Activated naive CD4-positive, alpha-beta T cell treated with anti-CD3 and anti-CD28 coated beads, Interleukin-2, amount 10 ng/mL, durations not matched to agents 7 days and 5 days (primary cell): ENCODE data around the gene UCP3.
A peak's percentile ranks its signal among the peaks of the same experiment; 100 is the strongest.
"Not testable (repeated sequence)": the region's sequence is repeated elsewhere in the genome, so short reads cannot be mapped to it uniquely, and the experiment has no call there.

Experiments used
- CTCF ChIA-PET: fragments of 350-600 bp; sonication (Branson Sonifier 250); formaldehyde crosslinking; loops from one replicate; lab custom pipeline; 2021; ENCODE audit warnings: antibody characterized with exemption; lab: Charles Lee
- DNase-seq: peaks from one replicate; pipeline ENCODE4 v3.0.0-alpha.2; 2020
- H3K27ac Mint-ChIP-seq: one replicate; pipeline ENCODE4 v1.8.0; 2021; ENCODE audit warnings: mild to moderate bottlenecking, moderate library complexity, mixed read lengths
- H3K27me3 Mint-ChIP-seq: one replicate; pipeline ENCODE4 v1.8.0; 2021; ENCODE audit warnings: mild to moderate bottlenecking, mixed read lengths
- H3K36me3 Mint-ChIP-seq: one replicate; pipeline ENCODE4 v1.8.0; 2021; ENCODE audit warnings: mixed read lengths
- H3K4me1 Mint-ChIP-seq: one replicate; pipeline ENCODE4 v1.8.0; 2021; ENCODE audit warnings: mixed read lengths
- H3K4me3 Mint-ChIP-seq: one replicate; pipeline ENCODE4 v1.8.0; 2021; ENCODE audit warnings: mild to moderate bottlenecking, moderate library complexity, mixed read lengths
- H3K9me3 Mint-ChIP-seq: one replicate; pipeline ENCODE4 v1.8.0; 2021; ENCODE audit warnings: mixed read lengths

UCP3 gene

GRCh38 chr11:74000307-74001133, 8.4 kb downstream of the UCP3 start:
- Mint-ChIP-seq H3K4me1 (peaks cover 63% of the 10 kb centered on the region), H3K4me3 (no peak overlapping the region), H3K27ac (no peak overlapping the region), H3K36me3 (peaks cover 24% of the 10 kb centered on the region), H3K9me3 (no peaks in the 10 kb centered on the region), H3K27me3 (no peaks in the 10 kb centered on the region)
- DNase-seq: no peak
- CTCF ChIA-PET: interaction anchor here (0.8 to 1.4 kb wide), 2 partner anchors 11 to 36 kb away, joined by 4 to 5 read pairs; no protein-coding TSS in a partner anchor

- Mint-ChIP-seq H3K27me3 (no peaks in the 10 kb centered on the region), H3K36me3 (peaks cover 21% of the 10 kb centered on the region), H3K9me3 (no peaks in the 10 kb centered on the region), H3K4me3 (no peak overlapping the region), H3K27ac (no peak overlapping the region), H3K4me1 (peaks cover 63% of the 10 kb centered on the region)
- CTCF ChIA-PET: no interaction called here
- no peak for DNase-seq
Observed at GRCh38 chr11:73999581-74000306, 9.1 kb downstream of the UCP3 start.

- Mint-ChIP-seq H3K27ac (no peak overlapping the region), H3K4me3 (no peak overlapping the region), H3K4me1 (peaks cover 62% of the 10 kb centered on the region), H3K36me3 (peaks cover 19% of the 10 kb centered on the region), H3K9me3 (no peaks in the 10 kb centered on the region), H3K27me3 (no peaks in the 10 kb centered on the region)
- DNase-seq: no peak
- CTCF ChIA-PET: no interaction called here
Observed at GRCh38 chr11:73998846-73999575, 9.9 kb downstream of the UCP3 start.

GRCh38 chr11:73997120-73997770, 11.6 kb downstream of the UCP3 start:
- peaks cover 56% of the 10 kb centered on the region for H3K4me1 Mint-ChIP-seq
- no peak overlapping the region for H3K4me3 Mint-ChIP-seq
- H3K36me3 Mint-ChIP-seq: peaks cover 5% of the 10 kb centered on the region
- CTCF ChIA-PET: interaction anchor here (1.0 to 1.4 kb wide), 4 partner anchors 13 to 16 kb away, joined by 3 to 5 read pairs (median 3); no protein-coding TSS in a partner anchor
- H3K27ac Mint-ChIP-seq: peak overlapping the region; percentile 1
- no peaks in the 10 kb centered on the region for H3K27me3 Mint-ChIP-seq
- DNase-seq: no peak
- no peaks in the 10 kb centered on the region for H3K9me3 Mint-ChIP-seq

GRCh38 chr11:73996161-73996747, 12.6 kb downstream of the UCP3 start:
- peak overlapping the region; percentile 53 for H3K4me3 Mint-ChIP-seq
- peaks cover 60% of the 10 kb centered on the region for H3K4me1 Mint-ChIP-seq
- no peaks in the 10 kb centered on the region for H3K9me3 Mint-ChIP-seq
- H3K36me3 Mint-ChIP-seq: peaks cover 5% of the 10 kb centered on the region
- CTCF ChIA-PET: interaction anchor here (1.3 to 2.0 kb wide), 4 partner anchors 9 to 16 kb away, joined by 3 to 5 read pairs (median 4); no protein-coding TSS in a partner anchor
- H3K27me3 Mint-ChIP-seq: peaks cover 2% of the 10 kb centered on the region
- DNase-seq: no peak
- peak overlapping the region; percentile 93 for H3K27ac Mint-ChIP-seq

GRCh38 chr11:73995731-73996130, 13.2 kb downstream of the UCP3 start:
- Mint-ChIP-seq H3K9me3 (no peaks in the 10 kb centered on the region), H3K27ac (peak overlapping the region; percentile 93), H3K36me3 (peaks cover 3% of the 10 kb centered on the region), H3K4me3 (peak overlapping the region; percentile 53), H3K27me3 (peaks cover 3% of the 10 kb centered on the region), H3K4me1 (peaks cover 59% of the 10 kb centered on the region)
- DNase-seq: peak; percentile 76
- CTCF ChIA-PET: interaction anchor here (0.9 to 2.0 kb wide), 6 partner anchors 9 to 37 kb away, joined by 3 to 5 read pairs (median 4); partner anchors contain the start of gene UCP2

GRCh38 chr11:73995247-73995646, 13.6 kb downstream of the UCP3 start:
- peaks cover 58% of the 10 kb centered on the region for H3K4me1 Mint-ChIP-seq
- CTCF ChIA-PET: interaction anchor here (0.9 to 2.0 kb wide), 6 partner anchors 10 to 37 kb away, joined by 3 to 5 read pairs (median 4); partner anchors contain the start of gene UCP2
- peaks cover 3% of the 10 kb centered on the region for H3K27me3 Mint-ChIP-seq
- no peak for DNase-seq
- H3K9me3 Mint-ChIP-seq: no peaks in the 10 kb centered on the region
- H3K4me3 Mint-ChIP-seq: peak overlapping the region; percentile 53
- H3K36me3 Mint-ChIP-seq: peaks cover 3% of the 10 kb centered on the region
- peak overlapping the region; percentile 93 for H3K27ac Mint-ChIP-seq

DNA sequence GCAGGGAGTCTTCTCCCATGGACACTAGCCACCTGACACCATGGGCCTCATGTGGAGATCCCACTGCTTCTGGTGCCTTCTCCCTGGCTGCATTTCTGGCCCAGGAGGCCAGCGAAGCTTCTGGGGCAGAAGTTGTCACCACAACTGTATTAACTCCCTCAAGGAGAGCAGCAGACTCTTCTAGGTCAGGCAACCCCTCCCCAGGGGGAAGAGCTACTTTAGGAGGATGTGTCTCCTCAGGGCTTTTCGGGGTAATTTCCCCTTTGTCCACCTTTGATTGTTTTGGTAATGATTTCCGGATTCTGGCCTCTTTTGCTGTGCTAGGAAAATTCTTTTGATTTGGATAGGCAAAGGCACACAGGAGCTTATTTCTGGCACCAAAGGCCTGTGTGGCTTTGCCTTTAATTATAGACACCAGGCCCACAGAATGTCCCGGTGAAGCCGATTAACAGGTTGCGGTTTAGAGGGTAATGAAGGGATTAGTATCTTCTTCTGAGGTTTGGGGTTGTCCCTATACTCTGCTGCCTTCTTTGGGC, 17.3 kb downstream of the UCP3 start:
- CTCF ChIA-PET: interaction anchor here (0.6 kb wide), 1 partner anchor 158 kb away, joined by 5 read pairs; no protein-coding TSS in a partner anchor
- Mint-ChIP-seq H3K27me3 (peaks cover 3% of the 10 kb centered on the region), H3K36me3 (no peaks in the 10 kb centered on the region), H3K9me3 (no peaks in the 10 kb centered on the region), H3K4me3 (no peak overlapping the region), H3K4me1 (peaks cover 35% of the 10 kb centered on the region), H3K27ac (no peak overlapping the region)
- no peak for DNase-seq

GRCh38 chr11:73990730-73991129, 18.2 kb downstream of the UCP3 start:
- Mint-ChIP-seq H3K27me3 (peaks cover 3% of the 10 kb centered on the region), H3K4me3 (no peak overlapping the region), H3K9me3 (no peaks in the 10 kb centered on the region), H3K36me3 (no peaks in the 10 kb centered on the region), H3K27ac (no peak overlapping the region), H3K4me1 (peaks cover 29% of the 10 kb centered on the region)
- DNase-seq: no peak
- CTCF ChIA-PET: no interaction called here

DNA sequence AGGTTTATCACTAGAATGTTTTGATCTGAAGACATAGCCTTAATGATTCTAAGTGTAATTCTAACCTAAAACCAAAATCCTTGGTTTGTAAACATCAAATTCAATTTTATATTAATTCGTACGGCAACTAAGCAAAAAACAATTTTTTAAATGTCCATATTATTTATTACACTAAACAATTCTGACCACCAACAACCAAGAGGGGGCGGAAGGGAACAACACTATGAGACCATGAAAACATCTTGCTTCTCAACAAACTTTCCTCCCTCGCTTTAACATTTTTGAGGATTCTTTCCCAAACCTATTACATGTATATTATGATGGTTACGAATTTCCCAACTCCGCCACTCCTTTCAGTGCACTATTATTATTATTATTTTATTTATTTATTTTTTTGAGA, 19.7 kb downstream of the UCP3 start:
- DNase-seq: no peak
- Mint-ChIP-seq H3K27ac (no peak overlapping the region), H3K9me3 (no peaks in the 10 kb centered on the region), H3K4me1 (peaks cover 24% of the 10 kb centered on the region), H3K4me3 (no peak overlapping the region), H3K36me3 (no peaks in the 10 kb centered on the region), H3K27me3 (peaks cover 3% of the 10 kb centered on the region)
- CTCF ChIA-PET: no interaction called here

- CTCF ChIA-PET: no interaction called here
- Mint-ChIP-seq H3K4me3 (no peak overlapping the region), H3K9me3 (no peaks in the 10 kb centered on the region), H3K27ac (no peak overlapping the region), H3K27me3 (peaks cover 3% of the 10 kb centered on the region), H3K36me3 (peaks cover 2% of the 10 kb centered on the region), H3K4me1 (peaks cover 32% of the 10 kb centered on the region)
- DNase-seq: no peak
Observed at GRCh38 chr11:73988227-73988626, 20.7 kb downstream of the UCP3 start.

DNA sequence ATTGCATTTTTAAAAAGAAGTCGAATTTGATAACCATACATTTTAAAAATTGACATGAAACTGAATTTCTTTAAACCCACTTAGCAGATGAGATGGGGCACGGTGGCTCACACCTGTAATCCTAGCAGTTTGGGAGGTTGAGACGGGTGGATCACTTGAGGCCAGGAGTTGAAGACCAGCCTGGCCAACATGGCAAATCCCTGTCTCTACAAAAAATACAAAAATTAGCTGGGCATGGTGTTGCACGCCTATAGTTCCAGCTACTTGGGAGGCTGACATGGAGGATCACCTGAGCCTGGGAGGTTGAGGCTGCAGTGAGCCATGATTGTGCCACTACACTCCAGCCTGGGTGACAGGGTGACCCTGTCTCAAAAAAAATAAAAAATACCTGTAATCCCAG, 23.2 kb downstream of the UCP3 start:
- not testable (repeated sequence) for H3K9me3 Mint-ChIP-seq, H3K27me3 Mint-ChIP-seq, DNase-seq, H3K4me3 Mint-ChIP-seq
- H3K4me1 Mint-ChIP-seq: peaks cover 25% of the 10 kb centered on the region
- peak overlapping the region; percentile 1 for H3K27ac Mint-ChIP-seq
- CTCF ChIA-PET: interaction anchor here (1.1 kb wide), 1 partner anchor 19 kb away, joined by 3 read pairs; no protein-coding TSS in a partner anchor
- peaks cover 23% of the 10 kb centered on the region for H3K36me3 Mint-ChIP-seq
